ENCODE results near the gene AXDND1.

DNA sequence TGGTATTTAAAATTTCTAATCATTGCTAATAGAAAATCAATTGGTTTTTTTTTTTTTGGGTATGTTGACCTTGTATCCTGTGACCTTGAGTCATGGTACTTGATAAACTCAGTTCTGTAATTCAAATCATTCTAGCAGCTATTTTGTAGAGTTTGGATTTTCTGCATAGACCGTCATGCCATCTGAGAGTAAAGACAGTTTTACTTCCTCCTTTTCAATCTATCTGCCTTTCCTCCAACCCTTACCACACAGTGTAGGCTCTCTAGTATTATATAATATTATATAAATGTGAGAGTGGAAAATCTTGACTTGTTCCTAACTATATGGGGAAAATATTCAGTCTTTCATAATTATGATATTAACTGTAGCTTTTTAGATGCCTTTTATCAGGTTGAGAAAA, 232.9 kb downstream of the AXDND1 start:
- no peak for TF ChIP-seq CTCF (IDR thresholded peaks at IDR 0.05)
- TF ChIP-seq POLR2AphosphoS5 (IDR thresholded peaks at IDR 0.05; ENCODE audit: low read depth, low read length) = no peak
- TF ChIP-seq SIN3A (IDR thresholded peaks at IDR 0.05; ENCODE audit: borderline replicate concordance, insufficient read depth, low read depth, low read length) = no peak
- TF ChIP-seq REST (IDR thresholded peaks at IDR 0.05; ENCODE audit: insufficient read depth in 1 of 2, low read depth in 2 of 2, low read length in 1 of 2) = no peak
